ENCODE measurements around the gene ARVCF. TPM values are rescaled to one million over a fixed set of nuclear protein-coding genes. Genes with fewer than 3 reads are reported as not detected.

Gene ARVCF
- total and polyA plus RNA-seq, 2 experiments from 2014 or later, result 15.6 to 122 TPM

DNA sequence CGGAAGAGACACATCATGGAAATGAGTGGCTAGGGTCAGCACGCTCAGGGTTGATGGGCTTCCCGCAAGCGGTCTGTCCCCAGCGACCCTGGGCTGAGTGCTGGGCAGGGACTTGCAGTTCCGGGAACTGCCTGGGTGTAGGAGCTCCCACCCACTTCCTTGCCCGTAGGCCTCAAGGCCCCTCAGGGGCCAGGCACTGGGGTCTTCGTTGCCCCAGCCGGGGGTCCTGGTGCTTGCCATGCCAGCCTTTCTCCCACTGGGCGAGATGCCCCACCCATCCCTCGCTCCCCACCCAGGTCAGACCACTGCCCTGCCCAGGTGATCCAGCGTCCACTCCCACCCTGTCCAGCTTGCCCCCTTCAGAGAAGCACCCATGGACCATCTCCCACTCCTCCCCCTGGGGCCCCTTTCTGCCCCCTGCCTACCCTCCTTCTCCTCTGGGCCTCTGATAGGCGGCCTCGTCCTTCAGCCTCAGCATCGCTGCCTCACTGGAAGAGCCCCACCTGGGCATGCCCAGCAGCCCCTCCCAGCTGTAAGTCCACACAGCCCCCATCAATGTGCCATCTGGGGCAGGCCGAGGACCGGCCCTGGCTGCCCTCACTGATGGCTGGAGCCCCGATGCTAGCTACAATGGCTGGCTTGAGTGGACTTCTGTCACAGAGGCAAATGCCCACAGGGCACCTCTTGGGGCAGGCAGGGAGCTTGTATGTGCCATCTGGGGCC lies 45.6 kb upstream of the ARVCF start:
- H3K4me3 Mint-ChIP-seq, result no peak overlapping the region

DNA sequence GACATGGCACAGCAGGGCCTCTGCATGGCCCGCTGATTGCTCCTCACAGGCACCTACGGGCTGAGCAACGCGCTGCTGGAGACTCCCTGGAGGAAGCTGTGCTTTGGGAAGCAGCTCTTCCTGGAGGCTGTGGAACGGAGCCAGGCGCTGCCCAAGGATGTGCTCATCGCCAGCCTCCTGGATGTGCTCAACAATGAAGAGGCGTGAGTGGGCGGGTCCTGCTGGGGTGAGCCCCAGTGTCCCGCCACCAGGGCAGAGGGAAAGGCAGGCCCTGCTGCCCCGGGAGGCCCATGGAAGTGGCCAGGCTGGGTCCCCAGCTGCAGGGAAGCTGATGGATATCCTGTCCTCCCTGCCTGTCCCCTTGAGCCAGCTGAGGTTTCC lies 44.8 kb upstream of the ARVCF start:
- Histone ChIP-seq H3K27ac (ENCODE audit: low read depth) (no peak overlapping the region), H3K27me3 (ENCODE audit: insufficient read depth) (no peaks in the 10 kb centered on the region), H2AFZ (no peak overlapping the region), H3K4me3 (no peak overlapping the region), H3K79me2 (replicated peaks; ENCODE audit: insufficient read depth) (no peaks in the 10 kb centered on the region), H3K36me3 (ENCODE audit: insufficient read depth) (no peaks in the 10 kb centered on the region), H3K9me2 (ENCODE audit: insufficient read depth) (no peaks in the 10 kb centered on the region), H3K4me2 (no peak overlapping the region), H4K20me1 (replicated peaks; ENCODE audit: insufficient read depth) (no peaks in the 10 kb centered on the region), H3F3A (replicated peaks; ENCODE audit: low read depth) (0 out of 2 replicates have a peak, but pooled peaks cover 8% of the 10 kb centered on the region), H3K4me1 (ENCODE audit: insufficient read depth) (no peaks in the 10 kb centered on the region)
- ATAC-seq, result 0 out of 3 replicates have a peak, but pooled peaks have one; percentile 17
- Mint-ChIP-seq H3K9me3 (no peaks in the 10 kb centered on the region), H3K27ac (no peak overlapping the region), H3K4me1 (no peaks in the 10 kb centered on the region), H3K36me3 (ENCODE audit: low read depth) (no peaks in the 10 kb centered on the region; the same call in 2 of the 3 replicates), H3K27me3 (ENCODE audit: insufficient read depth, low read depth, poor library complexity) (peaks cover 8% of the 10 kb centered on the region), H3K4me3 (no peak overlapping the region)
- TF ChIP-seq, protein P1, sequence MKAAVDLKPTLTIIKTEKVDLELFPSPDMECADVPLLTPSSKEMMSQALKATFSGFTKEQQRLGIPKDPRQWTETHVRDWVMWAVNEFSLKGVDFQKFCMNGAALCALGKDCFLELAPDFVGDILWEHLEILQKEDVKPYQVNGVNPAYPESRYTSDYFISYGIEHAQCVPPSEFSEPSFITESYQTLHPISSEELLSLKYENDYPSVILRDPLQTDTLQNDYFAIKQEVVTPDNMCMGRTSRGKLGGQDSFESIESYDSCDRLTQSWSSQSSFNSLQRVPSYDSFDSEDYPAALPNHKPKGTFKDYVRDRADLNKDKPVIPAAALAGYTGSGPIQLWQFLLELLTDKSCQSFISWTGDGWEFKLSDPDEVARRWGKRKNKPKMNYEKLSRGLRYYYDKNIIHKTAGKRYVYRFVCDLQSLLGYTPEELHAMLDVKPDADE (IDR thresholded peaks at IDR 0.05), result no peak
- no peak for TF ChIP-seq ZNF331 (CRISPR knock-in tag; IDR thresholded peaks at IDR 0.05; ENCODE audit: low read depth)
- DNase-seq (ENCODE audit: low spot score), result no peak

More for the DNA sequence above, 45.6 kb upstream of the ARVCF start:
- Histone ChIP-seq H3K4me3 (no peak overlapping the region), H3K27me3 (ENCODE audit: insufficient read depth) (no peaks in the 10 kb centered on the region), H3K9me2 (ENCODE audit: insufficient read depth) (no peaks in the 10 kb centered on the region), H2AFZ (no peak overlapping the region), H3K27ac (ENCODE audit: low read depth) (no peak overlapping the region), H3K36me3 (ENCODE audit: insufficient read depth) (no peaks in the 10 kb centered on the region), H3F3A (replicated peaks; ENCODE audit: low read depth) (0 out of 2 replicates have a peak, but pooled peaks cover 8% of the 10 kb centered on the region), H3K79me2 (replicated peaks; ENCODE audit: insufficient read depth) (no peaks in the 10 kb centered on the region), H4K20me1 (replicated peaks; ENCODE audit: insufficient read depth) (no peaks in the 10 kb centered on the region), H3K4me1 (ENCODE audit: insufficient read depth) (no peaks in the 10 kb centered on the region), H3K4me2 (no peak overlapping the region)
- TF ChIP-seq, protein P2, sequence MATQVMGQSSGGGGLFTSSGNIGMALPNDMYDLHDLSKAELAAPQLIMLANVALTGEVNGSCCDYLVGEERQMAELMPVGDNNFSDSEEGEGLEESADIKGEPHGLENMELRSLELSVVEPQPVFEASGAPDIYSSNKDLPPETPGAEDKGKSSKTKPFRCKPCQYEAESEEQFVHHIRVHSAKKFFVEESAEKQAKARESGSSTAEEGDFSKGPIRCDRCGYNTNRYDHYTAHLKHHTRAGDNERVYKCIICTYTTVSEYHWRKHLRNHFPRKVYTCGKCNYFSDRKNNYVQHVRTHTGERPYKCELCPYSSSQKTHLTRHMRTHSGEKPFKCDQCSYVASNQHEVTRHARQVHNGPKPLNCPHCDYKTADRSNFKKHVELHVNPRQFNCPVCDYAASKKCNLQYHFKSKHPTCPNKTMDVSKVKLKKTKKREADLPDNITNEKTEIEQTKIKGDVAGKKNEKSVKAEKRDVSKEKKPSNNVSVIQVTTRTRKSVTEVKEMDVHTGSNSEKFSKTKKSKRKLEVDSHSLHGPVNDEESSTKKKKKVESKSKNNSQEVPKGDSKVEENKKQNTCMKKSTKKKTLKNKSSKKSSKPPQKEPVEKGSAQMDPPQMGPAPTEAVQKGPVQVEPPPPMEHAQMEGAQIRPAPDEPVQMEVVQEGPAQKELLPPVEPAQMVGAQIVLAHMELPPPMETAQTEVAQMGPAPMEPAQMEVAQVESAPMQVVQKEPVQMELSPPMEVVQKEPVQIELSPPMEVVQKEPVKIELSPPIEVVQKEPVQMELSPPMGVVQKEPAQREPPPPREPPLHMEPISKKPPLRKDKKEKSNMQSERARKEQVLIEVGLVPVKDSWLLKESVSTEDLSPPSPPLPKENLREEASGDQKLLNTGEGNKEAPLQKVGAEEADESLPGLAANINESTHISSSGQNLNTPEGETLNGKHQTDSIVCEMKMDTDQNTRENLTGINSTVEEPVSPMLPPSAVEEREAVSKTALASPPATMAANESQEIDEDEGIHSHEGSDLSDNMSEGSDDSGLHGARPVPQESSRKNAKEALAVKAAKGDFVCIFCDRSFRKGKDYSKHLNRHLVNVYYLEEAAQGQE (IDR thresholded peaks at IDR 0.05; ENCODE audit: unreplicated experiment), result no peak
- TF ChIP-seq POLR2AphosphoS5 (IDR thresholded peaks at IDR 0.05; ENCODE audit: low read depth) (no peak), CREB1 (CRISPR knock-in tag; IDR thresholded peaks at IDR 0.05; ENCODE audit: low read depth) (no peak), NANOG (IDR thresholded peaks at IDR 0.05; ENCODE audit: borderline replicate concordance) (no peak), STAT1 (IDR thresholded peaks at IDR 0.05; ENCODE audit: unreplicated experiment) (no peak)
- TF ChIP-seq, protein P1 (IDR thresholded peaks at IDR 0.05), result no peak
- H3K36me3 Mint-ChIP-seq (ENCODE audit: low read depth), result no peaks in the 10 kb centered on the region; the same call in 2 of the 3 replicates
- ATAC-seq (no peak), DNase-seq (ENCODE audit: low spot score) (no peak)
- H3K27me3 Mint-ChIP-seq (ENCODE audit: insufficient read depth, low read depth, poor library complexity), result peaks cover 8% of the 10 kb centered on the region
- no peaks in the 10 kb centered on the region for H3K4me1 Mint-ChIP-seq
- H3K9me3 Mint-ChIP-seq, result no peaks in the 10 kb centered on the region
- H3K27ac Mint-ChIP-seq, result no peak overlapping the region
